HG03442 (cell line): ENCODE data around the gene THBS3.
"Not testable (repeated sequence)": the region's sequence is repeated elsewhere in the genome, so short reads cannot be mapped to it uniquely, and the experiment has no call there.

ENCODE experiments used
- ATAC-seq: cut with Tn5 transposase; IDR thresholded peaks from one replicate; pipeline ENCODE4 v1.9.1; 2021; ENCODE audit warnings: mild to moderate bottlenecking, moderate library complexity; ENCODE audit not compliant: unreplicated experiment

The THBS3 gene

DNA sequence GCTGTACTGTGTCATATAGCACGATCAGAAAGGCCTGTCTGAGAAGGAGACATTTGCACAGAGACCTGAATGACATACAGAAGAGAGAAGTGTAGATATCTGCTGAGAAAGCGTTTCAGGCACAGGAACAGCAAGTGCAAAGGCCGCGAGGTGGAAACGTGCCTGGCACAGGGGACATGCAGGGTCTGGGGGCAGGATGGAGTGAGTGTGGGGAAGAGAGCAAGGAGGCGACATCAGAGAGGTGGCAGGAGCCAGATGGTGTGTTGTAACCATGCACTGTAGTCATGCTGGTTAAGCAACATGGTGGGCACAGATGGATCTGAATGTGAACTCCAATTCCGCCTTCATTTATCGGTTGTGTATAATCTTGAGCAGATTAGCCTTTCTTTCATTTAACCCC, 47.6 kb downstream of the THBS3 start:
- no peak for ATAC-seq

DNA sequence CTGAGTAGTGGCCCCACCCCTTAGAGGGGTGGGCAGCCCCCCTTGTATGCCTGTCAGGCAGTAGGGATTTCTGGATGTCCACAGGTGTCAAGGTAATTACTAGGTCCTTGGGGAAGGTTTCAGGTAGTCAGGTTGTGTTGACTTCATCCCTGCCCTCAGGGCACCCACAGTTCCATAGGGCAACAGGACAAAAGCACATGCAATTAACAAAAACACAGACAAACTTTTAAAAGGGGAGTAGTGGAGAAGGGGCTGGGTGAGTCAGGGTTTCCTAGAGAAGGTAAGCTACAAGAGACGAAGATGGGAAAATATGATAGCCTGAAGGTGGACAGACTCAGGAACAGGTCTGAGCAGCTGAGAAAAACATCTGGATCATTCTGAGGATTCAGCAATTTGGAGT, 48.7 kb downstream of the THBS3 start:
- ATAC-seq, result no peak

GRCh38 chr1:155155996-155156643, 51.6 kb downstream of the THBS3 start:
- ATAC-seq, result not testable (repeated sequence)
